T1000 (cell line): ENCODE results near the gene MET.

Experiments used
- DNase-seq: peaks from one replicate; lab custom pipeline; 2025; ENCODE audit warnings: mixed read lengths; lab: John Stamatoyannopoulos, UW

MET gene

DNA sequence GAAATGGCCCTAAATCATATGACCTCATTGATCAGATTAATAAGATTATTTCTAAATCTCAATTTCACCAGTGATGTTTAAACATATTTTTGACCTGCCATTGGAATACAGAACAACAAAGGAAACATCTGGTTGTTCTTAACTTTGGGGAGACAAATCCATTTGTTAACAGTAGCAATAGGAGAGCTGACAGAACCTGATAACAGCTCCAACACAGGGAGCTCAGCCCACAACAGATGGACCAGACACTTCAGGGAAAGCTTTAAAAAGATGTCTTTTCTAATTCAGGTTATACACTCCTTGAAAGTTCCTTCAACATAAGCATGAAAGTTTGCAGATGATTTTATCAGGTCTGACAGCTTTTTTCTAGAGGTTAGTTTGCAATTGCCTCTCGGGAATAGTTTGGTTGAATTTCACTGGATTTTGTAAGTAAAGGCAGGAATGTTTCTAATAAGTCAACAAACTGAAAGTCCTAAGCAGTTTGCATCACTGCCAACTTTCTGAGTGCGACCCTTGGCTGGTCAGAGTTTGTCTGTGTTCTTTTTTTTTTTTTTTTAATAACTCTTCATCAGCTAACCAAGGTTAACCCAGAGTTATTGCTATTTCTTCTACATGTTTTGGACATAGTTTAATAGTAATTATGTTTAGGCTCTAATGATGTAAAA is 6.5 kb upstream of the MET start:
- no peak for DNase-seq

DNA sequence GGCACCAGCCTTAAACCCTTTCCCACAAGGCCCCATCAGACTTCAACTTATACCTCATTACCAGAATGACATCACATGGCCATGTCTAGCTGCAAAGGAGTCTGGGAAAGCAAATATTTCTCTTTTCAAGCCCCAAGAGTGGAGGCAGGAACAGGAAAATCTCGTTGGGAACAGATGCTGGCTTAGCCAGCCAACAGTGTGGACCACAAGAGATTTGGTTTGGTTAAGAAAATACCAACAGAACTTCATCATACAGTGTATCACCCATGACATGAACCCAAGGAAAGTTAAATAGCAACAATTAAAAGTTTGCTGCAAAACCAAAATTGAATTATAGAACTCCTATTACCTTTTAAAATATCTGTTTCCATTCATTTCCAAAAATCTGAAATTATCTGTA is 2.2 kb upstream of the MET start:
- DNase-seq = no peak

DNA sequence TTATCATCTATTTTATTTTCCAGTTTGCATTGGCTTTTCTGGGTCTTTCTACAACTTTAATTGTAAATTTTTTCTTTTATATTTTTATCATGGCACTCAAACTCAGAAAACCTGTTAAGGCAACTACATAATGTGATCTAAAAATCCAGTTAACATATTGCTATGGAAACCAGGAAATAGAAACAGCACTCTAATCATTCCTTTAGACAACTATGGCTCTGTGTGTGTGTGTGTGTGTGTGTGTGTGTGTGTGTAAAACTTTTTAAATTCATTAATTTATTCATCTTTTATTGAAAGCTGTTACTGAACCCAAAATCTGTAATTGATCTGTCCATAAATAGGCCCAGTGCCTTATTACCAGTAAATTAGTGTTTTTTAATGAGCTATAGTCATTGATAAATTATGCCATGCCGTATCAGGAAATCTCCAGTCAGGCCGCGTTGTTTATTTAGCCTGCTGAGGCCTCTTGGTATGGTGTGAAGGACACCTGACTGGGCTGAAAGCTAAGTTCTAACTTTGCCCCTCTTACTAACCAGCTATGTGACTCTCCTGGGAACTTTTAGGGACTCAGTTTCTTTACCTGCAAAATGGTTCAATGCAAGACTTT is 1.5 kb upstream of the MET start:
- DNase-seq = no peak

DNA sequence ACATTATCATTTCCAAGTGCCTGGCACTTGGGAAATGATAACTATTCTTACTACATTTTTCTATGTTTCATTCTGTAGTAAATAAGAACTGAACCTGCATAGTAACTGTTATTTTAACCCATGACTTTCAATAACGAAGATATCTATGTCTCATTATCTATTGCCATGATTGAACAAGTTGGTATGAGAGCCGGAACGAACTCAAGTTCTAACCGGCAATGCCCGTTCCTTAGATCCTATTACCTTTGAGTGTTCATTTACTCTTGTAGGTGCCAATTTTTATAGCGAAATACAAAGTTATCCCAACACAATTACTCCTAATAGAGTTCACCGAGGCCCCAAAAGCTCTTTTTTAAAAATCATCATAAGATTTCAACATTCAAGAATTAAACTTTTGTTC is 885 bp upstream of the MET start:
- no peak for DNase-seq

DNA sequence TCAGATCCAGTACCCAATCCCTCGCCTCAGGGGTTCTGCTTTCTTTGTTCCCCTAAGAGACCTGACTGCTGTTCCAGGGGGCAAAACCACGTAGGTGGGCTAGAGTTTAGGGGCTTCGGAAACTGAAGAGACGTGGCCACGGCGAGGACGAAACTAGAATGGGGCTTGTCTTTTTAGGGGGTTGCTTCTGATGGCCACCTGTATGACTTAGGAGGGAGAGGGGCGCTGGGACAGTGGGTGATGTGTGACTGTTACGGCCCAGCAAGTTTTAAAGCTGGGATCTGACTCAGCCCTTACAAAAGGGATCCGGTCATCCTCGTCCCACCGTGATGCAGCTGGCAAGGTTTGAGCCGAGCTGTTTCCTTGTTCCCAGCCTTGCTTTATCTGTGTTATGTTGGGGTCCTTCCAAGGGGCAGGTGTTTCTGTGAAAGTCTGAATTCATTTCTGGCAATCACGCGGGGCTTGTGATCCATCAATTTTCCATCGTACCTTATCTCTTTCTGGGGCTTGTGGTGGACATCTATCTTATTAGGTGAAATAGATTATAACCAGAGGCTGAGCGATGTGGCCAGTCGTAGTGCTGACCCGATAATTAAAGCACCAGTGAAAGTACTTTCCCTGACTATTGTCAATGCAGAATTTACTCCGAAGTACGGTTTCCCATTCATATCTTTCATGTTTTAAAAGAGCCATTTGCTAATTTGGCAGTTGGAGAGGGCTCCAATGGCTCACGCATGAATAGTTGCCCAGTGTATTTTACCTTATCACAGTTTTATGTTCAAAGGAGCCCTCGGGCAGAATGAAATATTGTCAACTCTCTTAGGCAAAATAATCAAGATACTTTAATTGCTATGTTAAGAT is 830 bp downstream of the MET start:
- no peak for DNase-seq

DNA sequence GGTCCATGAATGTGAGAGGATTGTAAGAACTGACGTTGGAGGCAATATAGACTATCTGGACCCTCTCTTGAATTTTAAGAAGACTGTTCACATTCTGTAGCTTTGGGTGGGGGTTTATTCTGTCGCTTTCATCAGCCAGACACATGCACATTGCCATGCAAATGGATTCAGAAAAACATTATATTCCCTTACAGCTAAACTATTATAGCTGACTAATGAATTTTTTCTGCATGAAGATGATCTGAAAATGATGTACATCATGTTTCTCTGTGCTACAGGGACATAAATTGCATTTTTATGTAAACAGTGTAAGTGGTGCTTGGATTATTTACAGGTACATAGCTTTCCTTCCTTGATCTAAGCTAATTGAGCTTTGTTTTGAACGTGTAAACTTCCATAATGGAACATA is 1.5 kb downstream of the MET start:
- no peak for DNase-seq

DNA sequence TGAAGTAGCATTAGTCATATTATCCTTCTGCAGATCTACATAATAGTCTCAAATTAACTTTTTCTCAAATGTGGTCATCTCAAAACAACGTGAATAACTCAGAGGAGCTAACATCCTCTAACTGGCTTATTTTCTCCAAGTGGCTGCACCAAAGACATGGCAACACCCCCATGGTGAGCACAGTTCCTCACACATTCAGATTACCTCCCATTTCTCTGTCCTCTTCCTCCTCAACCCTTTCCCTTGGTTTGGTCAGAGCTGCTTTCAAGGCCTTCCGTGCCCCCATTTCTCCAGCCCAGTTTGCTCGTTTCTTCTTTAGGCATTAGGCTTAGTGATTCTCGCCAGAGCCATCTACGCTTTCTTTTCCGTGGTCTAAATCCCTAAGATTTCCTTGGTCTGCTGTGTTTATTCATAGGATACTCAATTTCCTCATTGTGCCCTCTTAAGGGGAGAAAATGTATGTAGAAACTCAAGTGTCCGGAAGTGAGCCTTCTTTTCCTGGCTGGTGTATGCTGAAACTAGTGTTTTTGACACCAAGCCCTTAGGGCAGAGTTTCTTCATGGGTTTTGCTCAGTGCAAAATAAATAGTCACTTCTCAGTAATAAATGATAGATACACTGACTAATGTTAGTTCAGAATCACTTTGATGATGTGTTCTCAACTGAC is 2.6 kb downstream of the MET start:
- no peak for DNase-seq

DNA sequence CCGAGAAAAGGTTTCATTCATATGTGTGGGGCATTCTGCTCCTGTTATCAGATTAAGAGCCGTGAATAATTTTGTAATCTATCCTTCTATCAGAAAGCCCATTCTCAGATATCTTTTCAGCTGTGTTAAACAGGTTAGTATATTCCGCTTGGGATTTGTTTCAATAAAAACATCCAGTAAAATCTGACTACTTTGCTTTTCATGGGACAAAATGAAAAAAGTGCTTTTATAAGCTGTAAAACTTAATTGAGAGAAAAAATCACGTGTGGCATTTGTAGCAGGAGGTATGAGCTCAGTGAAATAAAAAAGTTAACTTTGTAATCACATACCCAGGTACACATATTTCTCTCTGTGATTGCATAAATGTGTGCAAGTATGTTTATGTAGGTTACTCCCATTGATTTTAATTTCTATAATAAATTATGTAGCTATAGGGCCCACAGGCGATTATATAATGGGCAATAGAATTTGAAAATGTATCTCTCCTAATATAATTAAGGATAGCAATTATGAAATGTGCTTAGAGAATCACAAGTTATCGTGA is 3.9 kb downstream of the MET start:
- no peak for DNase-seq

DNA sequence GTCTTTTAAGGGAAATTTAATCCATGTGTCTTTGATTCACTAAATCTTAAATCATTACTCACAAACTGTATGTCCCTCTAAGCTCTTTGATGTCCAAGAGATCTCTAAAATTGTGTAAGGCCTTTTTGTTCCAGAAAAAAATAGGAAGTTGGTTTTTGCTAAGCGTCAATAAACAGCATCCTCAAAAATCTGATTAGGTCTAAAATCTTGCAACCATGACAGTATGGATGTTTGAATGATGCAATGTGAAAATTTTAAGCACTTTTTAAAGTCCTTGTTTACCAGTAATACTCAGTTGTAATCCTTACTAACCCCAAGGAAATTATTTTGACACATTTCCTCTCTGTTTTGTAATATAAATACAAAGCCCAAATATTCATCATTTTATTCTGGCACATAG is 6.8 kb downstream of the MET start:
- DNase-seq = no peak

DNA sequence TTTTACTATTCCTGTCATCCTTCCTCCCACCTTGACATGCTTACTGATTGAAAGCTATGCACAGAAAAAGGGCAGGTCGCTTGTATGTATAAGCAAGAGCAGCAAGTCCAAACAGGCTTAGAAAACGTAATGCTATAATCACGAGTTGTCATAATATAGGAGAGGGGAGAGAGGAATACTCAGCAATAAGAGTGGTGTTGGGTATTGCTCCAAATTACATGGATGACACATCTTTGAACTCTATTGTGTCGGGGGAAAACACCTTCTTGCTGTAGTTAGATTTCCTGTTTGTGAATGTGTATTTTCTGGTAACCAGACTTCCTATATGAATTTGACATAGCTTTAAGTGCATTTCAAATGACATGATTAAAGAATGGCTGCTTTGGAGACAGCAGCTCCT is 7.5 kb downstream of the MET start:
- DNase-seq = no peak

DNA sequence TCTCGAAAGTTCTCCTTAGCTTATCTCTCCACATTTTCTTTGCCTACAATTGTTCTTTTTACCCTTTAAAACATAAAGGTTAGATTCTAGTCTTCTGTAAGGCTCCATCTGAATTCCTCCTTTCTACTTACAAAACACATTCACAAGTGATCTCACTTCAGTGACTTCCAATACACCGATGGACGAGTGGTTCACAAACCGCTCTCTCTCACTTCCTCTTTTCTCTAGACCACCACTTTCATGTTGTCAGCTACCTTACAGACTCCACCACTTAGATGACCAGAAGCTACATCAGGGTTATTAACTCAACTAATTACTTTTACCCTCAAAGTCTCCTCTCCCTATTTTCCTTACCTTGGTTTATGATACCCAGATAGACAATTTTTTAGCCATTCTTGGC is 11.8 kb downstream of the MET start:
- DNase-seq = no peak

DNA sequence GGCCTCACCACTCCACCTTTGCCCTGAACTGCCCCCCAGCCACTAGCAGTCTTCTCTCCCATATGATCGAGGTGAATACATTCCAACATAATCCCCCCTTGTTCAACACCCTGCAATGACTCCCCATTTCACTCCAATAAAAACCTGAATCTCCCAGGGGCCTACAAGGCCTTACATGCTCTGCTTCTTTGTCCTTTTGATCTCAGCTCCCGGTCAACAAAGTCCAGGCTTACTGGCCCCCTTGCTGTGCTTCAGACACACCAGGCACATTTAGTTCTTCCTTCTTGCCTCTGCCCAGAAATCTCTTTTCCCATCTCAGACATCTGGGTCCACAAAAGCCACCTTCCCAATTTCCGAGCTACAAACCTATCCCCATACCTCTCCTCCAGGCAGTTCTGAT is 14.0 kb downstream of the MET start:
- DNase-seq = no peak

DNA sequence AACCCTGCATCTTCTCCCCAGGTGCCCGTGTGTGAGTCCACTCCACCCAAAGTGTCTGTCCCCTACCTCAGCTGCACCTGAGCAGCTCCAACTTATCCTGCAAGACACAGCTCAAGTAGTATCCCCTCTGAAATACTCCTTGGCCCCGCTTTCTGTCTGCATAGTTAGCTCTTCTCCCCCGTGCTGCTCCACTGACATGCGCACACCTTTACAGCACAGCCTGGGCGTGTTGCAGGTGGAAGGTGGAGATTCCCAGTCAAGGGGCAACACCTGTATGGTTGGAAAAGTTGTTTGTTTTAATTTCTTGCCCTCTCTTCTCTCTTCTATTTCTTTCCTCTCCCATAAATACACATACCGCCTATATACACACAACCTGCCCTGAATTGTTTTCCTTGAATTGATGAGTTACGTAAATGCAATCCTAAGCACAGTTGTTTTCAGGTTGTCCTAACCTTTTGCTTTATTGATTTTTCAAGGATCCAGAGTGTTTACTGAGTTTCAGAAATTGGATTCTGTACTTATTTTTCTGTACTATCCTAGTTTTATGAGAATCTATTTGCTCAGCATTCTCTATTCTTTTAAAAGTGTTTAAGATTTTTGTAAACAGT is 14.9 kb downstream of the MET start:
- no peak for DNase-seq

DNA sequence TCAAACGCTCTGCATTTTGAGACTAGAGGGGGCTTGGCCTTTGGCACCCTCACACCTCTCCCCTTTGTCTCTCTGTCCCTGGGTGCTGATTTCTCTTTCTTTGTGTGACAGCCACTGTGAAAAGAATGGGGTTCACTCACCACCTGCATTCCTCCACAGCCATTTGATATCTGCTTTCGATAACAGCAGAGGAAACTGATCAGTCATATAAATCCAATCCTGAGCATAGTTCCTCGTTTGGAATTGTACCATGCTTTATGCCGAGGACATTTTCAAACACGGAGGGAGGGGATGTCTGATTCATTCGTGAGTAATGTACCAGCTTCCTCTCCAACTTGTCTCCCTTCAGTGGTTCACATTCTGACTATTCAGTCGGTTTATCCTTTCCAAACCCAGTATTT is 15.8 kb downstream of the MET start:
- DNase-seq = no peak

DNA sequence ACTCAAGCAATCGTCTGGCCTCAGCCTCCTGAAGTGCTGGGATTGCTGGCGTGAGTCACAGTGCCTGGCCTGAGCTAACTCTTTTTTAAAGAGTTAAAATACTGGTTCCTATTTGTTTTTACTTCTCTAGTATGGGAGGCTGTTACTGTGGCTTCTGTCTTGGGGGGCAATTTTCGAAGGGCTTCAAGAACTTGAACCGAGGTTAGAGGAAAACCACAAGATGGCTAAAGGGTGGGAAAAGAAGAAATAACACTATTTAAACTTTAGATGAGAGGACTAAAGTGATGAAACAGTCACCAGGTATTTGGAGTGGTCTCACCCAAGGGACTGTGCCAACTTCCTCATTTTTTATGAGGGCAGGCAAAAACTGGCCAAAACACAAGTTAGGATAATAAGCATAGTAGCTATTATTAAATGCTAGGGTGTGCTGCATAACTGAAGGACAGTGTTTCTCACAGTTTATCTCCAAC is 17.8 kb downstream of the MET start:
- DNase-seq = no peak

DNA sequence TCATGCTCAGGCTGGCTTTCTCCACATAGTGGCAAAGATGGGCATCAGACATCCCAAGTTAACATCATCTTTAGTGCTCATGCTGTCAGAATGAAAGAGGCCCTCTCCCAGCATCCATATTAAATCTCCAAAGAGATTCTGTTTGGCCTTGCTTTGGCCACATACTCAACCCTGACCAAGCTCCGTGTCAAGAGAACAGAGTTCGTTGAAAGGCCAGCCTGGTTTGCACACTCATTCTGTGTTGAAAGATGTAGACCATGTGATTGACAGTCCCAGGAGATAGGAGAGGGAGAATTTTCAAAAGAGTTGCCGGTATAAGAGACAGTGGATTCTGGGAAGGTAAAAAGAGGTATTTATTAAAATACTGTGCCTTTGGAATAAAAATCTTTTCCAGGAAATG is 19.7 kb downstream of the MET start:
- no peak for DNase-seq

DNA sequence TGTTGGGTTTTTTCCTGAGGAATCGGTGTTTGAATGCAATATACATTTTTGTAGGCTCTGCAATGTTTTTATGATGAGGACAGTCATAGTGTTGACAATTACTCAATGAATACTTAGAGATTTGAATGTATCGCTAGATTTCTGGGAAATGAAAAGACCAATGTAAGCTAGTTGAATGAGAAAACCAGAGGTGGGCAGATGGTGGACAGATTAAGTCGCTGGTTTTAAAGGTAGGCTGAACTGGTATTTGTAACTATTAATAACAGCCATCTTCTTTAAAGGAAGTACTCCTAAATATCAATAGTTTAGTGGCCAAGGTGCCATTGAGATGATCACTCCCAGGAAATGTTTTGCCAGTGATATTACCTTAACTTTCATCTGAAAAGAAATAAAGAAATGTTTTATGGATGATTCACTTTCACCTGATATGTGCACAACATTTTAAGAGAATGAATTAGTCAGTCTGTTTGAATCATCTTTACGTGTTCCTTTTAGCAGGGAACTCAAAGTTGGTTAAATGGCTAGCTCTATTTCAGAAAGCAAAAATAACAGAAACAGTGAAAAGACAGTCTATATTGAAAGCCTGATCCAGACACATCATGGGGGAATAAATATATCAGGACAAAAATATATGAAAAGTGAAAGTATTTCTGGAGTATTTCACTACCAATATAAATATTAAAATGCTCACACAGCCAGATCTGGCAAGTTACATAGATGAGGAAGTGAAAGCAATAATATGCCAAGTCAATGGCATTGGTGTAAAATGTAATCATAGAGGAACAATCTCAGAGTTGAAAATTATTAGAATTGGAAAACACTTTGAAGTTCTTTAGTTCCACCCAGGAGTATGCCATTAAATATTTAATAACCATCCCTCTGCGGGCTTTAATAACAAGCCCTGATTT is 20.7 kb downstream of the MET start:
- no peak for DNase-seq

DNA sequence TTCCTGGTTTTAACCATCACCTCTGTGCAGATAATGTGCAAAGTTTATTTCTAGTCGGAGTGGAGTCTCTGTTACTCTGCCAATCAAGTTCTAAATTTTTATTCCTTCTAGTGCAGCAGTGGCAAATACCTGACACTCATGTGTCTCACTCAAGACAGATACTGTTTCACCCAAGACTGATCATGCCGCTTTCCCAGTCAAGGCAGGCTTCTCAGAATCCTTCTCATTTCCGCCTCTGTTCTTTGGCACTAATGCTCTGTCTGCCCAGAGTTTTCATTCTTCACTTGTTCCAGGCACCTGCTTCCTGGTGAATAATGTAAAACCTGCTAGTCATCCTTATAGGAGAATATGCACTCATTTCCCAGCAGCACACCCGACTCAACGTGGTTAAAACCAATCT is 24.7 kb downstream of the MET start:
- no peak for DNase-seq

DNA sequence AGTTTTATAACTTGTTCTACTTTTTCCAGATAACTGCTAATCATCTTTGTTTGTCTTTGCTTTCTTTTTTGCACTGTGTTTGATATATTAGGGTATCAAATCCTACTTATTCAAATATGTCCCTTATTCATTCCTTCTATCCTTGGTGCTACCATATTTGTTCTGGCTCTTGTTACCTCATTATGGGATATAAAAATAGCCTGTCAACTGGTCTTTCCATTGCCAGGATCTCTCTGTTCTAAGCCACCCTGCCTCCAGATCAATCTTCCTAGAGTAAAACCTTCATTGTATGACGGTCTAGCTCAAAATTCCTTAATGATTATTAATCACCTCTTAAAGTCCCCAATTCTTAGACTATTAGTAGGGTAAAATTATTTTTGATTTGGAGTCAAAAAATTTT is 25.2 kb downstream of the MET start:
- no peak for DNase-seq

DNA sequence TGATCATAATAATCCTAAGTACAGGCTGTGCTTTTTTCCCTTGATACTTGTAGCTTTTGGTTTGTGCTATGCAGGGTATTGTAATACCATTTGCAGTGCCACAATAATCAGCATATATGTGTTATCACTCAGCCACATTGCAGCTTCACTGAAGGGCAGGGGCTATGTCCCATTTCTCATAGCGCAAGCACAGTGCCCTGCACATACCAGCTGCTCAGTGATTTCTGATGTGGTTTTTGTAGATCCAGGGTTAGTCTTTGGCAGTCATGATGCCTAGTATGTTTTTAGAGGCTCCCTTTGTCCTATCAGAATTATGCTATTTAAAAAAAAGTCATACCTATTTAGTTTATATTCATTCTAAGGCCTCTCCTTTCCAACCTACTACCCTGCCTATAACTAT is 25.8 kb downstream of the MET start:
- DNase-seq = no peak

DNA sequence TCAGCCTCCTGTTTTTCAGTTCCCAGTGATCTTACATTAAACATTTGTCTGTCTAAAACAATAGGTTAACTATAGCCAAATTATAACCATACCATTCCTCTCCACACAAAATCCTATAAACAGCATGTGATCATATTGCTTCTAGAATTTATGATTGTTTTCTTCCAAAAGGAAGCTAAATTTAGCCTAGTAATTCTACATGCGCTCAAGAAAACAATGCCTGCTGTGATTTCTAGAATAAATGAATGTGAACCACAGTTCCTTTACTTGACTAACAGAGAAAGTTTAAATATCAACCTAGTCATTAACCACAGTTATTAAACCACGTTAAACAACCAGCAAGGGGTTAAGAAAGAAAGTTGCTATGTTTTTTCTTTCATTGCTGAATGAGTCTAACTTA is 26.4 kb downstream of the MET start:
- DNase-seq = no peak
